Astrocyte of the cerebellum (primary cell): ENCODE results near the gene ANKRD11.

Experiments used
- DNase-seq: peaks from one replicate; pipeline ENCODE4 v3.0.0-alpha.2; 2011; ENCODE audit warnings: low read depth
- H3K4me3 ChIP-seq: 2 replicates; pipeline ENCODE4 v1.5.1; 2011; ENCODE audit warnings: mild to moderate bottlenecking, low read depth, low read length, moderate library complexity
- in situ Hi-C: cut with HindIII; loops from 2 replicates; pipeline ENCODE4 v1.10.0; 2017; ENCODE audit warnings: low sequenced_read_pairs
- TF ChIP-seq, protein P1 (sequence below): IDR thresholded peaks from 2 replicates; pipeline ENCODE4 v1.5.1; 2012; ENCODE audit warnings: low read length, low read depth, moderate library complexity, mild to moderate bottlenecking; ENCODE audit errors: missing control alignments

The ANKRD11 gene

DNA sequence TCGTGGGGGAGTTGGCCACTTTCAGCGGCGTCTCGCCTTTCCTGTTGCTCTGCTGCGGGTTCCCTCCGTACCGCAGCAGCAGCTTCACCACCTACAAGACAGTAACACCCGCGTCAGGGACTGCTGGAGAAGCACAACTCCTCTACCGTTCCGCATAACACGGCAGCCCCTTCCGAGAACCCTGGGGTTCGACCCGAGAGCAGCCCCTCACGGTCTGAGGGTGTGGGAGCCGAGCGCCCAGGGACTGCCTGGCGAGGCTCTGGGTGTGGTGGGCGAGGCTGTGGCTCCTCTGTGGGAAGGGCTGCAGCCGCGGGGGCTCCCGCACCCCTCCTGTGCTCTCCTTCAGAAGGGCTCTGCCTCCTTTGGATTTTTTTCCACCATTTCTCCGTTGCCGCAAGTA is 204.3 kb downstream of the ANKRD11 start:
- H3K4me3 ChIP-seq, result no peak overlapping the region
- in situ Hi-C loops, result loop anchor here (25.0 kb wide), 1 partner anchor 401 kb away; the partner anchor contains the start of gene CDK10
- TF ChIP-seq, protein P1, sequence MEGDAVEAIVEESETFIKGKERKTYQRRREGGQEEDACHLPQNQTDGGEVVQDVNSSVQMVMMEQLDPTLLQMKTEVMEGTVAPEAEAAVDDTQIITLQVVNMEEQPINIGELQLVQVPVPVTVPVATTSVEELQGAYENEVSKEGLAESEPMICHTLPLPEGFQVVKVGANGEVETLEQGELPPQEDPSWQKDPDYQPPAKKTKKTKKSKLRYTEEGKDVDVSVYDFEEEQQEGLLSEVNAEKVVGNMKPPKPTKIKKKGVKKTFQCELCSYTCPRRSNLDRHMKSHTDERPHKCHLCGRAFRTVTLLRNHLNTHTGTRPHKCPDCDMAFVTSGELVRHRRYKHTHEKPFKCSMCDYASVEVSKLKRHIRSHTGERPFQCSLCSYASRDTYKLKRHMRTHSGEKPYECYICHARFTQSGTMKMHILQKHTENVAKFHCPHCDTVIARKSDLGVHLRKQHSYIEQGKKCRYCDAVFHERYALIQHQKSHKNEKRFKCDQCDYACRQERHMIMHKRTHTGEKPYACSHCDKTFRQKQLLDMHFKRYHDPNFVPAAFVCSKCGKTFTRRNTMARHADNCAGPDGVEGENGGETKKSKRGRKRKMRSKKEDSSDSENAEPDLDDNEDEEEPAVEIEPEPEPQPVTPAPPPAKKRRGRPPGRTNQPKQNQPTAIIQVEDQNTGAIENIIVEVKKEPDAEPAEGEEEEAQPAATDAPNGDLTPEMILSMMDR, result no peak
- DNase-seq, result no peak

DNA sequence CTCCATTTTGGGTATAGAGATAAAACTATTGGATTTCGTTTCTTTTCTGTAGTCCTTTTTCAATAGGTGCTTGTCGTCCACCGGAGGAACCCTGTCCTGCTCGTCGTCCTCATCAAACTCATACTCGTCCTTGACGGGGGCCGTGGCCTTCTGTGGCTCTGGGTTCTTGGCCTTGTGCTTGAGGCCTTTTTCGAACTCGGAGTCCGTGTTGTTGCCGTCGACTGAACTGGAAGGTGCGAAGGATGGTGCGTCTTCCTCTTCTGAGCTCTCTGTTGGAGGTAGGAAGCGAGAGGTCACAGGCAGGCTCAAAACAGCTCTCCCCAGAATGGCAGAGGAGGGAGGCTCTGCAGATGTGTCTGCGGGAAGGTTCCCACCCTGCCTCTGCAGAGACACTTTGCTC is 205.0 kb downstream of the ANKRD11 start:
- TF ChIP-seq, protein P1, result no peak
- in situ Hi-C loops, result loop anchor here (25.0 kb wide), 1 partner anchor 402 kb away; the partner anchor contains the start of gene CDK10
- H3K4me3 ChIP-seq, result no peak overlapping the region
- no peak for DNase-seq

DNA sequence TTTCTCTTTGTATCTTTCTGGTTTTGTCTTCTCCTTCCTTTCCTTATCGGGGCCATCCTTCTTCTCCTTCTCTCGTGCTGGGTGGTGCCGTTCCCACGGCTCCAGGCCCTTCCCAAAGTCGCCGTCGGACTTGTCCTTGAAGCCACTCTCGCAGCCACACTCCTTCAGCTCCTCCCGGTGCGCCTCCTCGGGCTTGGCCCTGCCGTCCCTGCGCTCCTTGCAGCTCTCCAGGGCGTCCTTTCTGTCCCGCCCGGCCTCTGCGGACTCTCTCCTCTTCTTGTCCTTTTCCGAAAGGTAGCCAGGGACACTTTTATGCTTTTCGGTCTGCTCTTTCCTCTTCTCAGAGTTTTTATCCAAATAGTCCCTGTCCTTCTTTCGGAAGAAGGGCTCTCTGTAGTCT is 206.9 kb downstream of the ANKRD11 start:
- no peak for DNase-seq
- in situ Hi-C loops, result loop anchor here (25.0 kb wide), 1 partner anchor 404 kb away; the partner anchor contains the start of gene CDK10
- TF ChIP-seq, protein P1, result no peak
- no peak overlapping the region for H3K4me3 ChIP-seq

DNA sequence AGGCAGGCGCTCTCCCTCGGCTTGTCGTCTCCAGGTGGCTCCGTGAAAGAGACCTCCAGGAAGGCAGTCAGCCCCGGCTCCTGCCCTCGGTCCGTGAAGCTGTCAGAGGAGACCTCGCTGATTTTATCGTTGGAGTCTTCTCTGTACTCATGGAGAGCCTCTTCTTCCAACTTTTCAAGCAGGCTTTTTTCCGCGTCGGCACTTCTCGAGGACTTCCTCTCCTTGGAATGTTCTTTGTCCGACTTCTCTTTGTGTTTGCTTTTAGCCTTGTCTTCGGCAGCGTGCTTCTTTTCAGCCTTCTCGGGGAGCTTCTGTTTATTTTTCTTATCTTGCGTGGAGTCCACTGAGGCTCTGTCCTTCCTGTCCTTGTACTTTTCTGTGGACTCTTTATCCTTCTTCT is 207.8 kb downstream of the ANKRD11 start:
- DNase-seq, result no peak
- TF ChIP-seq, protein P1, result no peak
- in situ Hi-C loops, result loop anchor here (25.0 kb wide), 1 partner anchor 405 kb away; the partner anchor contains the start of gene CDK10
- H3K4me3 ChIP-seq, result no peak overlapping the region

DNA sequence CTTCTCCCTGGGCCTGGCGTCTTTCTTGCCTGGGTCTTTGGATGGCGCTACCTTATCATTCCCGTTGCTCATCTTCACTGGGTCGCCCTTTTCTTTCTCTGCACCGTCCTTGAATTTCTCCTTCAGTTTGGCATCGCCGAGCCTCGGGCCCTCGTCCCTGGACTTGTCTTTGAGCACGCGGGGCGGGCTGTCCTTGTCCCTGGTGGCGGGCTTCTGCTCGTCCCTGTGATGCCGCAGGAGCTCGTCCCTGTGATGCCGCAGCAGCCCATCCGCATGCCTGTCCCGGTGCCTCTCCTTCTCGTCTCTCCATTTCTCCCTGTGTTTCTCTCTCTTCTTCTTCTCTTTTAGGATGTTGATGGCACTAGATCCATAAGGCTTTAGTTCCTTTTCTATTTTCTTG is 208.5 kb downstream of the ANKRD11 start:
- in situ Hi-C loops, result loop anchor here (25.0 kb wide), 1 partner anchor 405 kb away; the partner anchor contains the start of gene CDK10

DNA sequence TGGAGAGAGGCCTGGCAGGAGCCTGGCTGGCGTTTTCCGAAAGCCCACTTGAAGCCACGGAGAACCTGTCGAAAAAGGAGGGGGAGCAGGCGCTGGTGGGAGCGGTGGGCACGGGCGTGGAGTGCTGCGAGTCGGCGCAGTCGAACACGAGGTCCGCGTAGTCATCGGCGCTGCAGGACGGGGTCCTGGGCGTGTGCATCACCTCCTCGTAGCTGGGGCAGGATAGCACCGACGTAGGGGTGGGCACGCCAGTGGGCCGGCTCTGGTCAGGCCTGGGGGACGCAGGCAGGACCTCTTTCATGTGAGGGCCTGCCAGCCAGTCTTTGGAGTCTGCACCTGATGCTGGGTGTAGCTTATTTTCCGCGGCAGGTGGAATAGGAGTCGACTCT is 209.2 kb downstream of the ANKRD11 start:
- DNase-seq, result no peak
- H3K4me3 ChIP-seq, result no peak overlapping the region
- in situ Hi-C loops, result loop anchor here (25.0 kb wide), 1 partner anchor 406 kb away; the partner anchor contains the start of gene CDK10
- TF ChIP-seq, protein P1, result no peak

More for the DNA sequence above, 208.5 kb downstream of the ANKRD11 start:
- H3K4me3 ChIP-seq, result no peak overlapping the region
- TF ChIP-seq, protein P1, result no peak
- DNase-seq, result no peak
